BE2C (cell line): ENCODE measurements around the gene SPDEF. TPM values are rescaled to one million over a fixed set of nuclear protein-coding genes. Genes with fewer than 3 reads are reported as not detected.

Experiments used
- DNase-seq: peaks from one replicate; pipeline ENCODE4 v3.0.0-alpha.2; 2020
- H3K27me3 ChIP-seq: fragments of 250-450 bp; sonication (Bioruptor Pico); 2 replicates; pipeline ENCODE4 v1.5.1; 2020; ENCODE audit warnings: mild to moderate bottlenecking
- H3K36me3 ChIP-seq: fragments of 250-450 bp; sonication (Bioruptor Pico); 2 replicates; pipeline ENCODE4 v1.5.1; 2020; ENCODE audit warnings: mild to moderate bottlenecking
- H3K4me1 ChIP-seq: fragments of 250-450 bp; sonication (Bioruptor Pico); 2 replicates; pipeline ENCODE4 v1.5.1; 2020
- H3K4me3 ChIP-seq: 2 replicates; pipeline ENCODE4 v1.5.1; 2011; ENCODE audit warnings: low read depth, low read length
- H3K9me3 ChIP-seq: fragments of 250-450 bp; sonication (Bioruptor Pico); 2 replicates; pipeline ENCODE4 v1.5.1; 2020
- polyA plus RNA-seq: library from polyadenylated mRNA; unstranded; fragments of >200 nt; gene quantifications from one replicate; pipeline ENCODE4 v1.2.1, GENCODE V29; 2012; ENCODE audit warnings: low read depth, missing spikeins; ENCODE audit not compliant: insufficient read length, insufficient read depth
- TF ChIP-seq, protein P1 (sequence below): IDR thresholded peaks from 2 replicates; pipeline ENCODE4 v1.5.1; 2012; ENCODE audit warnings: mild to moderate bottlenecking, low read depth, low read length

SPDEF gene
- not detected for polyA plus RNA-seq

DNA sequence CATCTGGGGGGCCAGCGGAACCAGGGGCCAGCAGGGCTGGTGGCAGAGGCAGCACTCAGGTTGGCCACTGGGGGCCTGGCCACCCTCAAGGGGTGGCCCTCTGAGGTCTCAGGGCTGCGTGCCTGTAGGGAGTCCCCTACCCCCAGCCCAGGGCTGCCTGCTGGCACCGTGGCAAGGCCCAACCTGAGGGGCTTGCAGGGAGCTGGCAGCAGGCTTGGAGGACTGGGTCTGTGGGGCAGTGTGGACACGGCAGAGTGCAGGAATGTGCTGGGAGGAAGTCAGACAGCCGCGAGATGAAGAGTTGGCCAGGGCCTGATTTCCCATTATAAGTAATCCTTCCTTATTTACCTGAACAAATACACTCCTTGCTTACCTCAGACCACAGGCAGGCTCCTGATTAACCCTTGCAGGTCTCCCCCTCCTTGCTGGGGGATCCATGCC is at the start of gene SPDEF:
Gene SPDEF, minus strand, starts transcription at position 299 of the 441 bp plus-strand sequence. CDS start 11,874 bp downstream, outside the sequence.
- Histone ChIP-seq H3K4me3 (no peak within 1 kb of the TSS), H3K27me3 (no peaks in the 10 kb centered on the region), H3K36me3 (no peaks in the 10 kb centered on the region), H3K9me3 (no peaks in the 10 kb centered on the region), H3K4me1 (no peaks in the 10 kb centered on the region)
- TF ChIP-seq, protein P1, sequence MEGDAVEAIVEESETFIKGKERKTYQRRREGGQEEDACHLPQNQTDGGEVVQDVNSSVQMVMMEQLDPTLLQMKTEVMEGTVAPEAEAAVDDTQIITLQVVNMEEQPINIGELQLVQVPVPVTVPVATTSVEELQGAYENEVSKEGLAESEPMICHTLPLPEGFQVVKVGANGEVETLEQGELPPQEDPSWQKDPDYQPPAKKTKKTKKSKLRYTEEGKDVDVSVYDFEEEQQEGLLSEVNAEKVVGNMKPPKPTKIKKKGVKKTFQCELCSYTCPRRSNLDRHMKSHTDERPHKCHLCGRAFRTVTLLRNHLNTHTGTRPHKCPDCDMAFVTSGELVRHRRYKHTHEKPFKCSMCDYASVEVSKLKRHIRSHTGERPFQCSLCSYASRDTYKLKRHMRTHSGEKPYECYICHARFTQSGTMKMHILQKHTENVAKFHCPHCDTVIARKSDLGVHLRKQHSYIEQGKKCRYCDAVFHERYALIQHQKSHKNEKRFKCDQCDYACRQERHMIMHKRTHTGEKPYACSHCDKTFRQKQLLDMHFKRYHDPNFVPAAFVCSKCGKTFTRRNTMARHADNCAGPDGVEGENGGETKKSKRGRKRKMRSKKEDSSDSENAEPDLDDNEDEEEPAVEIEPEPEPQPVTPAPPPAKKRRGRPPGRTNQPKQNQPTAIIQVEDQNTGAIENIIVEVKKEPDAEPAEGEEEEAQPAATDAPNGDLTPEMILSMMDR: no peak
- DNase-seq: no peak

DNA sequence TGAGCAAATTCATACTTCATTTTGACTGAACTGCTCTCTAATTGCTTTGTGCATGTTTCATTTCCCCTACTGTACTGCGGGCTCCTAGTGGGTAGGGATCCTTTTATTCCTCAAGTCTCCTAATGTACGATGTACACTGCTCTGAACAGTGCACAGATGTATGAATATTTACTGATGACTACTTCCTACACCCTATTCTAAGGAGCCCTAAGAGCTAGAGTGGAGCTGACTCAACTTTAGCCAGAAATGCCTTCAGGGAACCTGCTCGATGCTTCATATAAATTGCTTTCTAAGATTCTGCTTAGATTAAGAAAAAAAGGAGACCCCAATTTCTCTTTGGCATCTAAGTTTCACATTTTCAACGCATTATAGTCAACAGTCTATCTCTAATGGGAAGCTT is 47.6 kb upstream of the SPDEF start:
- H3K36me3 ChIP-seq: no peaks in the 10 kb centered on the region; the same call in 1 of the 2 replicates
- TF ChIP-seq, protein P1: no peak
- no peaks in the 10 kb centered on the region for H3K4me1 ChIP-seq
- no peaks in the 10 kb centered on the region for H3K27me3 ChIP-seq
- no peak overlapping the region for H3K4me3 ChIP-seq
- H3K9me3 ChIP-seq: no peaks in the 10 kb centered on the region
- no peak for DNase-seq

DNA sequence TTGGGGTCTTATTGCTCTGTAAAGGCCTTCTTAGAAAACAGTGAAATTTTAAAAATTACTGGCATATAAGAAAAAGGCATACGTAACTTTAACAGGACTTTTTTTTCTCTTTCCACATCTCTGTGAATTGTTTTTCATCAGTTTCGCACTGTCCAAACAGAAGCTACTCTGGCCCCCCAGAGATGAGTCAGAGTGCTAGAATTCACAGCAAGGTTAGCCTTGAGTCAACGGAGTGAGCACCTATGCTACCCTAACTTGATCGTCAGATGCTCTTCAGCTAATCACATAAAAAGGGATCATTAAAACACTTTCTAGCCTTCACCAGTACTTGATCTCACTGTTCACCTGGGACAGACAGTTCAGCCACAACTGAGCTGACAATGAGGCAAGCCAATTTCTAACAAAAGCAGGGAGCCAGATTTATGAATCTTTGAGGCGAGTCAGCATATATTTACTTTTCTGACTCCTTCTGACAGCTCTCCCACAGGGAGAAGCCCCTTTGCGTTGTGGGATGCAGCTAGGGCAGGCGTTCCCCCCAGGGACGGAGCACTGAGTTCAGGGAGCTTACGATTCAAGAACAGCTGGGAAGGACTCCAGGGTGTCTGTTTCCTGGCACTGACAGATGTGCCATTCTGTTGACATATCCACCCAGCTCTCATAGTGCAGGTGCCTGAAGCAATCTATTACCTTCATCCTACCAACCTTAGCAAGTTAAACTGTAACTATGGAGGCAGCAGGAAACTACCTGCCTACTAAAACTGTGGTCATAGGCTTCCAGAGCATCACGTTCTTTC is 46.4 kb upstream of the SPDEF start:
- Histone ChIP-seq H3K4me1 (no peaks in the 10 kb centered on the region), H3K4me3 (no peak overlapping the region), H3K36me3 (no peaks in the 10 kb centered on the region; the same call in 1 of the 2 replicates), H3K27me3 (no peaks in the 10 kb centered on the region), H3K9me3 (no peaks in the 10 kb centered on the region)
- no peak for DNase-seq
- TF ChIP-seq, protein P1: no peak

DNA sequence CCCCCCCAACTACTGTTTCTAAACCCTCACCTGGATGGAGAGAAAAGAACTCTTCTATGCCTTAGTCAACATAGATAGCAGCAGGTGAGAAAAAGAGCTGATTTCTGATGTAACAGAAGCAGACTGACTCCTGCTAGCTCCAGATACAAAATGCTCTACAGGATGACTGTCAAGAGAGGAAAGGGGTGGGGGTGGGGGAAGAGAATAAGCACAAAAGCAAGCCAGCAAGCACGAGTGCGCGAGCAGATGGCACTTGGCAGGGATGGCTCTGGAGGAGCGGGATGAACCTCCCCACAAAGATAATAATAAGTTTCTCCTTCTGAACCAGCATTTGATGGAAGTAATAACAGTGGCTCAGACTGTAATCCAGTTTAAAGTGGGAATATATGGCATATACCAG is 45.6 kb upstream of the SPDEF start:
- TF ChIP-seq, protein P1: no peak
- Histone ChIP-seq H3K4me1 (no peaks in the 10 kb centered on the region), H3K27me3 (no peaks in the 10 kb centered on the region), H3K36me3 (no peaks in the 10 kb centered on the region; the same call in 1 of the 2 replicates), H3K4me3 (no peak overlapping the region), H3K9me3 (no peaks in the 10 kb centered on the region)
- DNase-seq: no peak

DNA sequence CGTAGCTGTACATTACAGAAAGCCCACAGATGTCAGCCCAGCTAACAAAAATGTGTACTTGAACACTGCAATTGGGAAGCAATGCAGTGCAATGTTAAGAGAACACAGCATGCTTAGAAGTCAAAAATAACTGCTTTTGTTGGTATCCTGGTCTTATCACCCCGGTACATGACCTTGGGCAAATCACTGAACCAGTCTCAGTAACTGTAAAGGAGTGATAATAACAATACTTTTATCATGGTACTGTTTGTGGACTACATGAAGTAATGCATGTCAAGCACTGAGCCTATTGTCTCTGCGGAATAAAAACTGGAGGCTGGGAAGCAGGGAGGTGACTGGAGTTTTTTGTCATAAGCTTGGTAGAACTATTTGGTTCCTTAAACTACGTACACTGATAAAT is 44.7 kb upstream of the SPDEF start:
- no peaks in the 10 kb centered on the region for H3K9me3 ChIP-seq
- no peak for DNase-seq
- no peak overlapping the region for H3K4me3 ChIP-seq
- no peaks in the 10 kb centered on the region for H3K4me1 ChIP-seq
- TF ChIP-seq, protein P1: no peak
- H3K36me3 ChIP-seq: no peaks in the 10 kb centered on the region
- H3K27me3 ChIP-seq: no peaks in the 10 kb centered on the region

DNA sequence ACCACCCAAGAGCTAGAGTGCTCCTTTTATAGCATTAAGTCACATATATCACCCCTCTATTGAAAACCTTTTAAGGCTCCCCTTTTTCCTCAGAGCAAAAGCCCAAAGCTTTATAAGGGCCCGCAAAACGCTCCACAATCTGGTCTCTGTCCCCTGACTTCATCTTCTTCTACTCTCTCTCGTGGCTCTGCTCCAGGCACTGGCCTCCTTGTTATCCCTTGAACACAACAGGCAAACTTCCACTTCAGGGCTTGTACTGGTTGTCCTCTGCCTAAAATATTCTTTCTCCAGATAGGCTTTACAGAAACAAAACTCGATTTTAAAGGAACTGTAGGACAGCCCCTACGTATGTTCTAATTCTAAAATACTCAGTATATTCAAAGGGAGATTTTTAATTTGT is 44.0 kb upstream of the SPDEF start:
- TF ChIP-seq, protein P1: no peak
- DNase-seq: no peak
- no peaks in the 10 kb centered on the region for H3K27me3 ChIP-seq
- H3K4me1 ChIP-seq: no peaks in the 10 kb centered on the region
- H3K4me3 ChIP-seq: no peak overlapping the region
- no peaks in the 10 kb centered on the region for H3K9me3 ChIP-seq
- H3K36me3 ChIP-seq: no peaks in the 10 kb centered on the region
